GM19372 (cell line): ENCODE results near the gene DIP2C.
"Not testable (repeated sequence)": the region's sequence is repeated elsewhere in the genome, so short reads cannot be mapped to it uniquely, and the experiment has no call there.

Source experiments
- ATAC-seq: cut with Tn5 transposase; IDR thresholded peaks from one replicate; pipeline ENCODE4 v1.9.1; 2021; ENCODE audit warnings: mild to moderate bottlenecking, low read depth, moderate library complexity; ENCODE audit not compliant: unreplicated experiment

The DIP2C gene

GRCh38 chr10:689452-690371 lies at the start of gene DIP2C:
DIP2C (minus strand) TSS chr10:689668; CDS start chr10:689578, 90 bp downstream.
- ATAC-seq, result no peak

- ATAC-seq, result no peak
Measured at GRCh38 chr10:734481-734880, 45.0 kb upstream of the DIP2C start.

- ATAC-seq, result no peak
Measured at GRCh38 chr10:733086-733485, 43.6 kb upstream of the DIP2C start.

DNA sequence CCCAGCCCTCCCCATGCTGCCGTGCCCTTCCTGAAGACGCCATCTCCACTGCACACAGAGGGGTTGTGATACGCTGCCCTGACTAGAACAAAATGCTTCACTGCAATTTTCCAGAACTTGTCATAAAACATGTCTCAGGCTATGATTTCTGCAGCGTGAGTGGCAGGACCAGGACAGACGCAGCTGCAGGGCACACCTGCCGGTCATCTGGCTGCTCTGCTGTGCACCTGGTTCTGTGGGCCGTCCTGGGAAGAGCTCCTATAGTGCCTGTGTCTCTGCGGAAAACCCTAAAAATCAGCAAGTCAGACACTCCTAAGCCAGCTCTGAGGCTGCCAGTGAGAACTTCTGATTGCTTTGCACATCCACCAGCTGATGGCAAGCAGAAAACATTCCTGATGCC lies 39.7 kb upstream of the DIP2C start:
- ATAC-seq, result no peak

DNA sequence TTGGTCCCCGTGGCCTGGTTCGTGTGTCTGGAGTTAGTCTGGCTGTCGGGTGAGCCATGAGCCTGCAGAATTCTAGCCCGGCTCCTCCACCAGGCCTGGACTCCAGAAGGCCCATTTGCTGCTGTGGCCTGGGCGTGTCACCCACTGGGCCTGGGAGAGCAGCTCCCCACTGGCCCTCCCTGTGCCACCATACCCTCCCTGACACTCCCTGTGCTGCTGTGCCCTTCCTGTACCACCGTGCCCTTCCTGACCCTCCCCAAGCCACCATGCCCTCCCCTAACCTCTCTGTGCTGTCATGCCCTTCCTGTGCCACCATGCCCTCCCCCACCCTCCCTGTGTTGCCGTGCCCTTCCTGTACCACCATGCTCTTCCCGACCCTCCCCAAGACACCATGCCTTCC lies 39.1 kb upstream of the DIP2C start:
- ATAC-seq, result no peak

DNA sequence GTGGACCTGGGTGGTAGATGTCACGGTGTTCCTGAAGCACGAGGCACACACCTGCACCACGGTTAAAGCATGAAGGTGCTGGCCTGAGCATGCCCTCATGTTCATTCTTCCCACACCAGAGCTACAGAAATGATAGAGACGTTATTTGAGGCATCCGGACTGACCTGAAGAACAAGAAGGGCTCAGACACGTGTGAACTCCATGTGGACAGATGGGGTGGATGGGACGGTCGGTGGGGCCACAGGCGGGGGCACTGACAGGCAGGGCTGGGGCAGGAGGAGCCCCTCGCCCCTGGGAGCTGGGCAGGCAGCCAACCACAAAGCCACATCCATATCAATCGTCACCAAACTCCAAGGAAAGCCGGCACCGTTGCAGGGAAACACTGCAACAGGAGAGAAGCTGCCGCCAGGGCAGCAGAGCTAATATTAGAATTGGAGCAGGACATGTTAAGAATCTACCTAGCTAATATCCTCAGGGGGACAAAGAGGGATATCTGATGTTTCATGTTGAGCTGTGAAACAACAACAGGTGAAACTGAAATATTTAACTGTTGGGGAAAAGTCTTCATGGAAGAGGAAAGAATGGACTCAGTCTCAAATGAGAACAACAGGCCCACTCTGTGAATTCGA lies 37.8 kb upstream of the DIP2C start:
- ATAC-seq, result no peak

GRCh38 chr10:725786-726185 lies 36.3 kb upstream of the DIP2C start:
- ATAC-seq, result no peak

DNA sequence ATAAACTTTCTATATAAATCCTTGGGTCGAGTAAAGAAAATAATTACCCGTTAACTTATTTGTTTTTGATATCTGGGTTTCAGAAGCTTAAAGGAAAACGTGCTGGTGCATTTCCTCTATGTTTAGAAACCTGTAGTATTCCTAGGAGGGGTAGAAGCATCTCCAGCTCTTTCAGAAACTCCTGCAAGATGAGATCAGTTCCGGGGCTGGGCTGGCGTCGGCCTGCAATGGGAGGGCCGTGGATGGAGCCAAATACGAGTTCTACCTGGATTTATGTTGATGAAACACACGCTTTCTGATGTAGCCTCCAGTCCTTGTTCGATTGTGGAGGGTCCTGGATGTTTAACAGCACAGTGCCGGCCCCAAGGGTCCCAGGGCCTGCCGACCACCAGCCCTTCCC lies 35.8 kb upstream of the DIP2C start:
- no peak for ATAC-seq

DNA sequence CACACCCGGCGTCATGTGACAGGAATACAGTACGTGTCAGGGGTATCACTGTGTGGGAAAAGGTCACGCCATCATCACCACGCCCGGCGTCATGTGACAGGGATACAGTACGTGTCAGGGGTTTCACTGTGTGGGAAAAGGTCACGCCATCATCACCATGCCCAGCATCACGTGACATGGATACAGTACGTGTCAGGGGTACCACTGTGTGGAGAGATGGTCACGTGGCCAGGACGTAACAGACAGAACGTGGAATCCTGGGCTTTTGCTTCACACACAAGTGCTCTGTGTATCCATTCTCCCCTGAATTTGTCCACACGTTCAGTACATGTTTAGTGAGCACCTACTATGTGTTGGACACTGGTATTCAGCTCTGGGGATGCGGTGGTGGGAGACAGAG lies 34.5 kb upstream of the DIP2C start:
- no peak for ATAC-seq

GRCh38 chr10:722281-723060 lies 33.0 kb upstream of the DIP2C start:
- no peak for ATAC-seq

GRCh38 chr10:718143-718700 lies 28.8 kb upstream of the DIP2C start:
- no peak for ATAC-seq

DNA sequence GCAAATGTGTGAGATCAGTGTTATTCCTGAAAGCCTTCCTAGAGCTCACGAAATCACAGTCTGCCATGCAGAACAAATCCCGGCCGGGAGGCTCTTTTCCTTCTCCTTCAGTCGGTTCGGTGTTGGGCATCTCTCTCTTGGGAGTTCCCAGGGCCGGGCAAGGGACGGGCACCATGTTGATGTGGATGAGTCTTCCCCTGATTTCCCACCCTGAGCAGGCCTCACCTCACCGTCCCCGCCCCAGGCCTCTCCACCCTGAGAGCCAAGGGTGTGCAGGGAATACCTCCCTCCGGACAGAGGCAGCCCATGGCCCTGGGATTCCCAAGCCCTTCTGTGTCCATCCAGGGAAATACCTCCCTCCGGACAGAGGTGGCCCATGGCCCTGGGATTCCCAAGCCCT lies 28.0 kb upstream of the DIP2C start:
- ATAC-seq, result no peak

DNA sequence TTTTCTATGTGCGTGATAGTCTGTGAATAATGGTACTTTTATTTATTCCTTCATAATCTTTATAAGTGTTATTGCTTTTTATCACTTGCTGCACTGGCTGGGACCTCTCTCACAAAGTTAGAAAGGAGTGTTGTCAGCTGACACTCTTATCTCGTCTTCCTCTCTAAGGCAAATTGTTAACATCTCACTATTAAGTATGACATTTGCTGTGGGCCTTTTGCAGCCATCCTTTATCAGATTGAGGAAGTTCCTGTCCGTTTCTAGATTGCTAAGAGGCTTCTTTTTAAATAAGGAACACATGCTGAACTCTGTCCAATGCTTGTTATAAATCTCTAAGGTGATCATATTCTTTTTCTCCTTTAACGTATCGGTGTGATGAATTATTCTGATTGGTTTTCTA lies 27.4 kb upstream of the DIP2C start:
- no peak for ATAC-seq

GRCh38 chr10:714214-714613 lies 24.7 kb upstream of the DIP2C start:
- no peak for ATAC-seq

GRCh38 chr10:712575-712974 lies 23.1 kb upstream of the DIP2C start:
- no peak for ATAC-seq

DNA sequence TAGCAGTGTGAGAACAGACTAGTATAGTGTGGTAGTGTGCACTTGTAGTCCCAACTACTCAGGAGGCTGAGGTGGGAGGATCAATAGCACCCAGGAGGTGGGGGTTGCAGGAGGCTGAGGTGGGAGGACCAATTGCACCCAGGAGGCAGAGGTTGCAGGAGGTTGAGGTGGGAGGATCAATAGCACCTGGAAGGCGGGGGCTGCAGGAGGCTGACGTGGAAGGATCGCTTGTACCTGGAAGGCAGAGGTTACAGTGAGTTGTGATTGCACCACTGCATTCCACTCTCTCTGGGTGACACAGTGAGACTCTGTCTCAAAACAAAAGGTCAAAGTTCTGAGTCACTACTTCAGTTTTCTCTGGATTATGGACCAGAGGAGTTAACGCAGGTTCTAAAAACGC lies 22.6 kb upstream of the DIP2C start:
- ATAC-seq, result no peak

DNA sequence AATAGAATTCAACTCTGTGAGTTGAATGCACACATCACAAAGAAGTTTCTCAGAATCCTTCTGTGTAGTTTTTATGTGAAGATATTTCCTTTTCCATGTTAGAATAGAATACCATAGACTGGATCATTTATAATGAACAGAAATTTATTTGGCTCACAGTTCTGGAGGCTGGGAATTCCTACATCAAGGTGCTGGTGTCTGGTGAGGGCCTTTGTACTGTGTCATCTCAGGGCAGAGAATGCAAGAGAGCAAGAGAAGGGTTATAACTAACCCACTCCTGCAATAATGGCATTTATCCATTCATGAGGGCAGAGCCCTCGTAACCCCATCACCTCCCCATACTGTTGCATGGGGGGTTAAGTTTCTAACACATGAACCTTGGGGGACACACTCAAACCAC lies 18.4 kb upstream of the DIP2C start:
- no peak for ATAC-seq

- no peak for ATAC-seq
Measured at GRCh38 chr10:707456-707855, 18.0 kb upstream of the DIP2C start.

DNA sequence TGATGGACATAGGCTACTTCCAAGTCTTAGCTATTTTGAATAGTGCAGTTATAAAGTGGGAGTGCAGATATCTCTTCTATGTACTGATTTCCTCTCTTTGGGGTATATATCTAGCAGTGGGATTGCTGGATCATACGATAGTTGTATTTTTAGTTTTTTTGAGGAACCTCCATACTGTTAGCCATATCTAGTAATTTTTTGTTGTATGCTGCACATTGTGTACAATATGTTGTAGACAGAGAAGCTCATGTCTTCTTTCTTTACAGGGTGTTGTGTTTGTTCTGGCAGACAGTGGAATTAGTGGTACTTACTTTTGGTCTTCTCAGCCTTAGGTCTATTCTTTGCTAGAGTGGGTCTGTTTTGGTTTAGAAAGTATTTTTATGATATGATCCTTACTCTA lies 13.7 kb upstream of the DIP2C start:
- ATAC-seq, result no peak

DNA sequence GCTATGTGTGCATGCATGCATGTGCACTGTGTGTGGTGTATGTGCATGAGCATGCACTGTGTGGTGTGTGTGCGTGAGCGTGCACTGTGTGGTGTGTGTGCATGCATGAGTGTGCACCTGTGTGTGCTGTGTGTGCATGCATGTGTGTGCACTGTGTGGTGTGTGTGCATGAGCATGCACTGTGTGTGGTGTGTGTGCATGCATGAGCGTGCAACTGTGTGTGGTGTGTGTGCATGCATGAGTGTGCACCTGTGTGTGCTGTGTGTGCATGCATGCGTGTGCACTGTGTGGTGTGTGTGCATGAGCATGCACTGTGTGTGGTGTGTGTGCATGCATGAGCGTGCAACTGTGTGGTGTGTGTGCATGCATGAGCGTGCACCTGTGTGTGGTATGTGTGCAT lies 10.7 kb upstream of the DIP2C start:
- not testable (repeated sequence) for ATAC-seq
